ENCODE measurements around the gene TRAF7.

TRAF7 gene

DNA sequence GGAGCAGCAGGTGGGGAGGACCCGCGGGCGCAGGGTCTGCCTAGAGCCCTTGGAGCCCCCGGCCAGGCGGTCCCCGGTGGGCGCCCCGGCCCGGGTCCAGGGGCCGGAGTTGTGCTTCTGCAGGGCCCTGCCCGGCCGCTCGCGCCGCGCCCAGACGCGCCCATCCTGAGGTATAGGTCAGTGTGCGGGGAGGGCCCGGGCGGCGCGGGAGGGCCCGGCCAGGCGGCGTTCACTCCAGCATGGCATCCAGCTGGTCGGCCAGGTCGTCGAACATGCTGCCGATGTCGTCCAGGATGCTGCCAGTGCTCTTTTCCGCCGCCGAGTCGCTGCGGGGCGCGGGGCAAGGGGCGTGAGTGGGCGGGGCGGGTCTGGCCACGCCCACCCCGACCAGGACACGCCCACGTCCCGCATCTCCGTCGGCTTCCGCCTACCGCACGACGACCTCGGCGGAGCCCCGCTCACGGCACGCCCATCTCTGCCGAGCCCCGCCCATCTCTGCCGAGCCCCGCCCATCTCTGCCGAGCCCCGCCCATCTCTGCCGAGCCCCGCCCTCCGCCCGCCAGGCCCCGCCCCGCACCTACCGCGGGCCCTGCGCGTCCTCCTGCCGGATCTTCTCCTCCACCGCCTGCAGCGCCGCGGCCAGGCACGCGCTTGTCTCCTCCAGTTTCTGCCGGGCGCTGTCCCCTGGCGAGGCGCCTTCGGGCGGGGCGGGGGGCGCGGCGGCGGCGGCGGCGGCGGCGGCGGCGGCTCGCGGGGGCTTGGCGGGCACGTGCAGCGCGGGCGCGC, 22.9 kb downstream of the TRAF7 start:
- Histone ChIP-seq H3K27ac (ENCODE audit: low read length) (no peak overlapping the region), H3K27me3 (ENCODE audit: control insufficient read depth in 1 of 2, insufficient read depth in 2 of 2, low read length in 2 of 2) (peaks cover 0 to 7% of the 10 kb centered on the region in 2 donors), H3K9me3 (ENCODE audit: control insufficient read depth in 2 of 2, low read length in 2 of 2) (no peaks in the 10 kb centered on the region), H3K9ac (ENCODE audit: low read length in 2 of 2) (no peak overlapping the region), H3K4me3 (ENCODE audit: low read length in 2 of 2) (no peak overlapping the region), H3K36me3 (ENCODE audit: control insufficient read depth in 2 of 2, insufficient read depth in 2 of 2, low read length in 2 of 2) (peaks cover 22 to 28% of the 10 kb centered on the region in 2 donors), H3K4me1 (ENCODE audit: control insufficient read depth, insufficient read depth, low read length) (no peaks in the 10 kb centered on the region)

DNA sequence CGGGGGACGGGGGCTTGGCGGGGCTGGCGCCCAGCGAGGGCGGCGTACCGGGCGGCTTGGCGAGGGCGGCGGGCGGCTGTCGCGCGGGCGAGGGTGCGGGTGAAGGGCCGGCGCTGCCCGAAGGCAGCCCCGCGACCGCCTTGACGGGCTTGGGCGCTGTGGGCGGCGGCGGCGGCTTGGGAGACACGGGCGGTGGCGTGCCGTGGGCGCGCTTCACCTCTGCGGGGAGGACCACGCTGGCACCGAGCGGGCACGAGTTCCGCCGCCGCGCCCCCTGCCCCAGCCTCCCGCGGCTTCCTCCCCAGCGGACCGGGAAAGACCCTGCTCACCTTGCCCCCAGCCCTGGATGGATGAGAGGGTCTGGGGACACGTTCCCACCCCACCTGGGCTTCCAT, 23.5 kb downstream of the TRAF7 start:
- H3K4me3 ChIP-seq (ENCODE audit: low read length in 2 of 2), result no peak overlapping the region
- H3K27ac ChIP-seq (ENCODE audit: low read length), result no peak overlapping the region

DNA sequence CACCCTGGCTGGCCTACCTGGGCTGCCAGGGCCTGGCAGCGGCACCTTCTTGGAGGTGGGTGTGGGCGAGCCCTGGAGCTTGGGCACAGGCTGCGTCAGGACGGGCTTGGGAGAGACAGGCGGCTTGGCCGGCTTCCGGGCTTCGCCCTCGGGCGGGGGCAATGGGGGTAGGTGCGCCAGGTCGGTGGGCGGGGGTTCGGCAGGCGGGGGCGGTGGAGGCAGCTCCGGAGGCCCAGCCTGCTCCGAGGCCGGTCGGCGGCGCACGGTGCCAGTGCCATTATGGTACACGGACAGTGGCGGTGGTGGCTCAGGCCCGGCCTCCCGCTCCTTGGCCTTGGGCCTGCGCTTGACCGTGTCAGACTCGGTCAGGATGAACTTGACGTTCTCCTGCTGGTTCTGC, 24.0 kb downstream of the TRAF7 start:
- Histone ChIP-seq H3K27ac (ENCODE audit: low read length) (no peak overlapping the region), H3K36me3 (ENCODE audit: control insufficient read depth in 2 of 2, insufficient read depth in 2 of 2, low read length in 2 of 2) (peaks cover 14 to 20% of the 10 kb centered on the region in 2 donors), H3K9me3 (ENCODE audit: control insufficient read depth in 2 of 2, low read length in 2 of 2) (no peaks in the 10 kb centered on the region), H3K4me1 (ENCODE audit: control insufficient read depth, insufficient read depth, low read length) (no peaks in the 10 kb centered on the region), H3K9ac (ENCODE audit: low read length in 2 of 2) (no peak overlapping the region), H3K4me3 (ENCODE audit: low read length in 2 of 2) (no peak overlapping the region), H3K27me3 (ENCODE audit: control insufficient read depth in 1 of 2, insufficient read depth in 2 of 2, low read length in 2 of 2) (peaks cover 0 to 7% of the 10 kb centered on the region in 2 donors)

More for the DNA sequence above, 23.5 kb downstream of the TRAF7 start:
- Histone ChIP-seq H3K36me3 (ENCODE audit: control insufficient read depth in 2 of 2, insufficient read depth in 2 of 2, low read length in 2 of 2) (peaks cover 19 to 25% of the 10 kb centered on the region in 2 donors), H3K27me3 (ENCODE audit: control insufficient read depth in 1 of 2, insufficient read depth in 2 of 2, low read length in 2 of 2) (peaks cover 0 to 7% of the 10 kb centered on the region in 2 donors), H3K9ac (ENCODE audit: low read length in 2 of 2) (no peak overlapping the region), H3K9me3 (ENCODE audit: control insufficient read depth in 2 of 2, low read length in 2 of 2) (no peaks in the 10 kb centered on the region), H3K4me1 (ENCODE audit: control insufficient read depth, insufficient read depth, low read length) (no peaks in the 10 kb centered on the region)

DNA sequence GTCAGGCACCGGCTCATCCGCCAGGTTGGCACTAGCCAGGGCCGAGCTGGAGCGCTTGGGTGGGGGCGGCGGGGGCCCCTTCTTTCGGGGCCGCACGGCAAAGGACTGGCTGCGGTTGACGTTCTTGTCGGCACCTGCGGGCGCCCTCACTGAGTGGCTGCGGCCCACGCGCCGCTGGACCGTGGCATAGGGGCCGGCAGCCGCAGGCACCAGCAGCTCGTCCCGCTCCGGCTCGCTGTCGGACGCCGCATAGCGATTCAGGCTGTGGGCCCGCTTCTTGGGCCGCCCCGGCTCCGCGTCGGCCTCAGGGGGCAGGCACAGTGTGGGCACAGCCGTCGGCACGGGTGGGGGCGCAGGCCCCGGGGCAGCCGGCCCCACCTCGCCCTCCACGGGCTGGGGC, 24.9 kb downstream of the TRAF7 start:
- Histone ChIP-seq H3K4me3 (ENCODE audit: low read length in 2 of 2) (no peak overlapping the region), H3K27me3 (ENCODE audit: control insufficient read depth in 1 of 2, insufficient read depth in 2 of 2, low read length in 2 of 2) (peaks cover 0 to 7% of the 10 kb centered on the region in 2 donors), H3K9me3 (ENCODE audit: control insufficient read depth in 2 of 2, low read length in 2 of 2) (no peaks in the 10 kb centered on the region), H3K4me1 (ENCODE audit: control insufficient read depth, insufficient read depth, low read length) (no peaks in the 10 kb centered on the region), H3K36me3 (ENCODE audit: control insufficient read depth in 2 of 2, insufficient read depth in 2 of 2, low read length in 2 of 2) (peaks cover 6 to 12% of the 10 kb centered on the region in 2 donors), H3K27ac (ENCODE audit: low read length) (no peak overlapping the region), H3K9ac (ENCODE audit: low read length in 2 of 2) (no peak overlapping the region)

DNA sequence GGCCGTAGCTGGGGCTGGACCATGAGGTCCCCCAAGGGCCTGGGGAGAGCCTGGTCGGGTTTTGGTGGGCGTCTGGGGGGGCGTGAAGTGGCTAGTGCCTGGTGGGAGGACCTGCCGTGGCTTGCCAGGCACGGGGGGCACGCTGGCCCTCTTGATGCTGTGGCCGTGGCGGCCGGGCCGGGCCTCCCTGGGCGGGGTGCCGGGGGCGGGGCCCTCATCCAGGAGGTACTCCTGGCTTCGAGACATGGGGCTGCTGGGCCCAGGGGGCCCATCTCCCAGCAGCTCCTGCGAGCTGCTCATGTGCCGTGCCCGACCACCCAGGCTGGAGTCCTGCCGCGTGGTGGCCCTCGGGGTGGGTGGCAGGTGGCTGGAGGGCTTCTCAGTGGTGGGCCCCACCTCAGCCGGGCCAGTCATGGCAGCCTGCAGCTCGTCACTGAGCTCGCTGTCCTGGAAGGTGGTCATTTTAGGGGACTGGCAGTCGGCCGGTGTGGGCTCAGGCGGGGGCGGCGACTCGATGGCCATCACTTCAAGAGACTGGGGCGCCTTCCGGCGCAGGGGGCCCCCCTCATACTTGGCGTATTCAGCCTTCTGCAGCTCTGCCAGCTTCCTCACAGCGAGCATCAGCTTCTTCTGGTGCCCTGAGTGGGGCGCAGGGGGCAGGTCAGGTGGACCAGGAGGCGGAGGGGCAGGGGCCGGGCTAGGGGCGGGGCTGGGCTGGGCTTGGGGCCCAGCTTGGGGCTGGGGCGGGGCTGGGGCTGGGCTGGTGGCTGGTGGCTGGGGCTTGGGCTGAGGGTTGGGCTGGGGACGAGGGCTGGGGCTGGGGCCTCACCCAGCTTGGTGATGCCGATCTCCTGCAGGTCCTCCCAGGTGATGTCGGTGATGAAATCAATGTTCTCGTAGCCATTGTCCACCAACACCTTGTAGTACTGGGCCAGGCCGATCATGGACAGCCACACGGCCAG, 25.7 kb downstream of the TRAF7 start:
- Histone ChIP-seq H3K27ac (ENCODE audit: low read length) (no peak overlapping the region), H3K36me3 (ENCODE audit: control insufficient read depth in 2 of 2, insufficient read depth in 2 of 2, low read length in 2 of 2) (peaks cover 0 to 5% of the 10 kb centered on the region in 2 donors), H3K4me3 (ENCODE audit: low read length in 2 of 2) (no peak overlapping the region), H3K4me1 (ENCODE audit: control insufficient read depth, insufficient read depth, low read length) (no peaks in the 10 kb centered on the region), H3K9ac (ENCODE audit: low read length in 2 of 2) (no peak overlapping the region), H3K9me3 (ENCODE audit: control insufficient read depth in 2 of 2, low read length in 2 of 2) (no peaks in the 10 kb centered on the region), H3K27me3 (ENCODE audit: control insufficient read depth in 1 of 2, insufficient read depth in 2 of 2, low read length in 2 of 2) (peaks cover 0 to 7% of the 10 kb centered on the region in 2 donors)

DNA sequence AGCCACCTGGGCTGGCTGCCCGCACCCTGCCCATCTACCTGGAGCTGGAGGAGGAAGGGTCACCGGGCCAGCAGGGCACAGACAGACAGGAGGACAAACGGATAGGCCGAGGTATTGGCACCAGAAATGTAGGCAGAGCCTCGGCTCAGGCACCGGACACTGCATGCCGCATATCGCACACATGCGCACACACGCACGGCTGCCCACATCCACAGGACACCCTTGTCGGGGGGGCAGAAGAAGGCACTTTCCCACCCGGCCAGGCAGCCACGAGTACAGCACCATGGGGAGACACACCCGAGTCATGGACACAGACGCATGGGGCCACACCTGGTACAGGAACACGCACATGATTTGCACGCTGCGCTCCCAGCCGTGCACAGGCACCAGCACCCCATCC, 26.4 kb downstream of the TRAF7 start:
- H3K4me3 ChIP-seq (ENCODE audit: low read length in 2 of 2), result no peak overlapping the region
- no peaks in the 10 kb centered on the region for H3K9me3 ChIP-seq (ENCODE audit: control insufficient read depth in 2 of 2, low read length in 2 of 2)

DNA sequence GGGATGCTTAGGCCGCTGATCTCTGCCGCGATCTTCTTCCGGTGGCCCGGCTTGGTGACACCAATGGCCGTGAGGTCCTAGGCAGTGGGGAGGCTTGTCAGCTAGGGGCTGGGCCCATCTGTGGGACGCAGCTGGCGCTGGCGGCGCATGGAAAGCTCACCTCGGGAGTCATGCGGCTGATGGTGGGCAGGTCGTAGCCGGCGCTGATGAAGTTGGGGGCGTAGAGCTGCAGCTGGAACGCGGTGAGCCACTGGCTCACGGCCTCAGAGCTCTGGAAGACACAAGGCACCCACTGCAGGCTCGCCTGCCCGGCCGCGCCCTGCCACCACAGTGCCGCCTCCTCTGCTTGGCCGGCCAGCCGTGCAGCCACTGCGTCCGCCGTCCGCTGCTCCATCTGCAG, 28.1 kb downstream of the TRAF7 start:
- Histone ChIP-seq H3K9ac (ENCODE audit: low read length in 2 of 2) (no peak overlapping the region), H3K36me3 (ENCODE audit: control insufficient read depth in 2 of 2, insufficient read depth in 2 of 2, low read length in 2 of 2) (no peaks in the 10 kb centered on the region), H3K27me3 (ENCODE audit: control insufficient read depth in 1 of 2, insufficient read depth in 2 of 2, low read length in 2 of 2) (peaks cover 0 to 3% of the 10 kb centered on the region in 2 donors), H3K4me1 (ENCODE audit: control insufficient read depth, insufficient read depth, low read length) (no peaks in the 10 kb centered on the region), H3K4me3 (ENCODE audit: low read length in 2 of 2) (no peak overlapping the region), H3K9me3 (ENCODE audit: control insufficient read depth in 2 of 2, low read length in 2 of 2) (no peaks in the 10 kb centered on the region), H3K27ac (ENCODE audit: low read length) (no peak overlapping the region)

More for the DNA sequence above, 26.4 kb downstream of the TRAF7 start:
- Histone ChIP-seq H3K9ac (ENCODE audit: low read length in 2 of 2) (no peak overlapping the region), H3K4me1 (ENCODE audit: control insufficient read depth, insufficient read depth, low read length) (no peaks in the 10 kb centered on the region), H3K27me3 (ENCODE audit: control insufficient read depth in 1 of 2, insufficient read depth in 2 of 2, low read length in 2 of 2) (peaks cover 0 to 7% of the 10 kb centered on the region in 2 donors), H3K36me3 (ENCODE audit: control insufficient read depth in 2 of 2, insufficient read depth in 2 of 2, low read length in 2 of 2) (peaks cover 0 to 3% of the 10 kb centered on the region in 2 donors), H3K27ac (ENCODE audit: low read length) (no peak overlapping the region)

DNA sequence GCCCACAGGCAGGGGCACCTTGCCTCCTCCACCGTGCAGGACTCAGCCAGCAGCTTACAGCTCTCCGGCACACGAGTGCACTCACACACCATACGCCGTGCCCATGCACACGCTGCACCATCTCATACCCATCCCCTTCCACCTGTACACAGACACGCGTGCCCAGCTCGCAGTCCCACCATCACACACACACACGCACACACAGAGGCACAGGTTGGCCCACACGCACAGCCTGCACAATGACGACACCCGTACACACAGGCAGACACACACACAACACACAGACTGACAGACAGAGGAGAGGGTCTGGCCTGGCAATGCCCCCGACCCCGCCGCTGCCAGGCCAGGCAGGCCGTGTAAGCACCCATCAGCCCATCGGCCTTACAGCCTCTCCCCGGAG, 28.8 kb downstream of the TRAF7 start:
- Histone ChIP-seq H3K9me3 (ENCODE audit: control insufficient read depth in 2 of 2, low read length in 2 of 2) (no peaks in the 10 kb centered on the region), H3K9ac (ENCODE audit: low read length in 2 of 2) (no peak overlapping the region), H3K27ac (ENCODE audit: low read length) (no peak overlapping the region), H3K4me3 (ENCODE audit: low read length in 2 of 2) (no peak overlapping the region), H3K36me3 (ENCODE audit: control insufficient read depth in 2 of 2, insufficient read depth in 2 of 2, low read length in 2 of 2) (no peaks in the 10 kb centered on the region), H3K27me3 (ENCODE audit: control insufficient read depth in 1 of 2, insufficient read depth in 2 of 2, low read length in 2 of 2) (peaks cover 0 to under 1% of the 10 kb centered on the region in 2 donors), H3K4me1 (ENCODE audit: control insufficient read depth, insufficient read depth, low read length) (no peaks in the 10 kb centered on the region)

DNA sequence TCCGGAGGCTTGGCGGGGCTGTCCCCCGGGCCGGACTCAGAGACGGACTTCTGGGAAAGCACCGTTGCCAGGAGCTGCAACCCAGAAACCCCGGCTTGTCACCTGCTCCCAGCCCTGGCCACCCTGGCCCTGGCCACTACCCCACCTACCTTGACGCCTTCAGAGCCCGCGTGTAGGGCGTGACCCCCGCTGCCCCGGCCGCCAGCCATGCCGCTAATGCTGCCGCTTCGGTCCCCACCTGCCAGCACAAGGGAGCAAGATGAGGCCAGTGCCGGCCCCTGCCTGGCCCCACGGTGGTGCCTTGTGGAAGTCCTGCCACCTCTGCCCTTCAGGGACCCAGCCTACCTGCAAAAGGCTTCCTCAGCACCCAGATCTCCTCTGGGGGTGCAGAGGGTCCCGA, 29.4 kb downstream of the TRAF7 start:
- H3K4me1 ChIP-seq (ENCODE audit: control insufficient read depth, insufficient read depth, low read length), result no peaks in the 10 kb centered on the region
- no peaks in the 10 kb centered on the region for H3K36me3 ChIP-seq (ENCODE audit: control insufficient read depth in 2 of 2, insufficient read depth in 2 of 2, low read length in 2 of 2)
- H3K9me3 ChIP-seq (ENCODE audit: control insufficient read depth in 2 of 2, low read length in 2 of 2), result no peaks in the 10 kb centered on the region
- no peak overlapping the region for H3K27ac ChIP-seq (ENCODE audit: low read length)
- no peak overlapping the region for H3K9ac ChIP-seq (ENCODE audit: low read length in 2 of 2)
- H3K27me3 ChIP-seq (ENCODE audit: control insufficient read depth in 1 of 2, insufficient read depth in 2 of 2, low read length in 2 of 2), result no peaks in the 10 kb centered on the region
- no peak overlapping the region for H3K4me3 ChIP-seq (ENCODE audit: low read length in 2 of 2)

DNA sequence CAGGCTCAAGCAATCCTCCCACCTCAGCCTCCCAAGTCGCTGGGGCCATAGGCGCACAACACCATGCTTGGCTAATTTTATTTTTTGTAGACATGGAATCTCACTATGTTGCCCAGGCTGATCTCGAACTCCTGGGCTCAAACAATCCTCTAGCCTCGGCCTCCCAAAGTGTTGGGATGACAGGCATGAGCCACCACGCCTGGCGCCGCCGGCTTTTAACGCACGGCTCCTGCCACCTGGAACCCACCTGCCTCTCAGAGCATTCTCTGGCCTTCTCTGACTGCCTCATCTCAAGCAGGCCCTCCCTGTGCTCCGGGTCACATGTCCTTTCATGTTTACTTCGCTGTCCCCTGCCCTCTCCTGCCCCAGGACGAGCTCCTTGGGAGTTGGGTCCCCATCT, 30.5 kb downstream of the TRAF7 start:
- Histone ChIP-seq H3K36me3 (ENCODE audit: control insufficient read depth in 2 of 2, insufficient read depth in 2 of 2, low read length in 2 of 2) (no peaks in the 10 kb centered on the region), H3K4me3 (ENCODE audit: low read length in 2 of 2) (no peak overlapping the region), H3K27ac (ENCODE audit: low read length) (no peak overlapping the region), H3K9me3 (ENCODE audit: control insufficient read depth in 2 of 2, low read length in 2 of 2) (no peaks in the 10 kb centered on the region), H3K4me1 (ENCODE audit: control insufficient read depth, insufficient read depth, low read length) (no peaks in the 10 kb centered on the region), H3K27me3 (ENCODE audit: control insufficient read depth in 1 of 2, insufficient read depth in 2 of 2, low read length in 2 of 2) (no peaks in the 10 kb centered on the region), H3K9ac (ENCODE audit: low read length in 2 of 2) (no peak overlapping the region)
